HCT116 (cell line): ENCODE data around the gene SRF. TPM values are rescaled to one million over a fixed set of nuclear protein-coding genes. Genes with fewer than 3 reads are reported as not detected.

Source experiments
- ATAC-seq: fragments of 200-7000 bp; cut with Tn5 transposase; 2 replicates; pipeline ENCODE4 v1.9.1; 2020; ENCODE audit warnings: mild to moderate bottlenecking, moderate library complexity
- BruUV-seq: library from RNA; stranded (reverse); fragments of 400-500 nt; replicated peaks from 2 replicates; lab custom pipeline; 2021; lab: Mats Ljungman, UMichigan
- CTCF ChIA-PET: fragments of 300-600 bp; sonication (Branson Sonifier 250); formaldehyde crosslinking; loops from one replicate; lab custom pipeline; 2021; ENCODE audit warnings: antibody characterized with exemption; lab: Charles Lee
- POLR2A ChIA-PET: fragments of 300-600, 350-600 bp; sonication (Branson Sonifier 250); formaldehyde crosslinking; loops from one replicate; lab custom pipeline; 2021; ENCODE audit warnings: antibody characterized with exemption; lab: Charles Lee
- RAD21 ChIA-PET, 2 experiments: fragments of 300-600 bp; sonication (Branson Sonifier 250); formaldehyde crosslinking; loops; one replicate each; lab custom pipeline; 2023; ENCODE audit warnings: low total read pairs in 2 of 2; ENCODE audit not compliant: uncharacterized antibody in 2 of 2, unreplicated experiment in 2 of 2, low non-redundant PET in 1 of 2; lab: Charles Lee
- DNase-seq: peaks from one replicate; pipeline ENCODE4 v3.0.0-alpha.2; 2010; ENCODE audit warnings: low read depth, low spot score
- H2AFZ ChIP-seq: fragments of 200-600 bp; shearing (Covaris generic), sonication (generic); 2 replicates; pipeline ENCODE4 v1.6.1; 2017; ENCODE audit warnings: low read depth, mixed run types, mixed read lengths, antibody characterized with exemption, low read length; ENCODE audit not compliant: poor library complexity, severe bottlenecking
- H3K27ac ChIP-seq: 2 replicates; pipeline ENCODE4 v1.5.1; 2012; ENCODE audit warnings: low read depth, low read length
- H3K27me3 ChIP-seq: fragments of 200-600 bp; sonication (generic); 2 replicates; pipeline ENCODE4 v1.6.1; 2016; ENCODE audit warnings: mixed run types, low read length, mixed read lengths; ENCODE audit not compliant: insufficient read depth
- H3K36me3 ChIP-seq, 2 experiments: fragments of 200-500 bp in 1 of 2; fragments of 200-600 bp in 1 of 2; sonication (Bioruptor generic) in 1 of 2; sonication (generic) in 1 of 2; 2 replicates each; pipeline versions ENCODE4 v1.5.1 to v1.6.1; 2014 to 2016; ENCODE audit warnings: low read length in 2 of 2, inconsistent platforms in 1 of 2, mixed read lengths in 1 of 2, mixed run types in 1 of 2; ENCODE audit not compliant: insufficient read depth in 2 of 2, control insufficient read depth in 1 of 2
- H3K4me1 ChIP-seq, 2 experiments: fragments of 200-600 bp in 1 of 2; sonication (generic) in 1 of 2; 2 replicates each; pipeline versions ENCODE4 v1.5.1 to v1.6.1; 2012 to 2017; ENCODE audit warnings: low read length in 2 of 2, inconsistent platforms in 1 of 2, mild to moderate bottlenecking in 1 of 2, mixed read lengths in 1 of 2, mixed run types in 1 of 2, moderate library complexity in 1 of 2; ENCODE audit not compliant: insufficient read depth in 2 of 2, control insufficient read depth in 1 of 2
- H3K4me2 ChIP-seq: fragments of 200-600 bp; sonication (generic); 2 replicates; pipeline ENCODE4 v1.6.1; 2017; ENCODE audit warnings: mixed run types, low read length, mixed read lengths
- H3K4me3 ChIP-seq, 2 experiments: fragments of 200-600 bp in 1 of 2; sonication (generic) in 1 of 2; replicated peaks in 1 of 2; 2 replicates each; pipeline ENCODE4 v1.5.1; 2011 to 2016; ENCODE audit warnings: low read length in 2 of 2, control low read depth in 1 of 2, low read depth in 1 of 2, mild to moderate bottlenecking in 1 of 2, mixed read lengths in 1 of 2, mixed run types in 1 of 2
- H3K79me2 ChIP-seq: fragments of 200-600 bp; sonication (generic); 2 replicates; pipeline ENCODE4 v1.6.1; 2017; ENCODE audit warnings: mild to moderate bottlenecking, mixed run types, low read length, moderate library complexity, mixed read lengths; ENCODE audit not compliant: insufficient read depth
- H3K9ac ChIP-seq: fragments of 200-600 bp; sonication (generic); 2 replicates; pipeline ENCODE4 v1.6.1; 2016; ENCODE audit warnings: low read length, mixed read lengths
- H3K9me2 ChIP-seq: fragments of 200-600 bp; sonication (generic), shearing (Covaris generic); 2 replicates; pipeline ENCODE4 v1.6.1; 2017; ENCODE audit warnings: mixed run types, mild to moderate bottlenecking, moderate library complexity; ENCODE audit not compliant: insufficient read depth
- H3K9me3 ChIP-seq, 2 experiments: fragments of 200-500 bp in 1 of 2; fragments of 200-600 bp in 1 of 2; sonication (Bioruptor generic) in 1 of 2; sonication (generic) in 1 of 2; 2 replicates each; pipeline ENCODE4 v1.6.1; 2014 to 2017; ENCODE audit warnings: low read length in 2 of 2, mixed read lengths in 2 of 2, inconsistent platforms in 1 of 2, low read depth in 1 of 2, mild to moderate bottlenecking in 1 of 2, mixed run types in 1 of 2, moderate library complexity in 1 of 2; ENCODE audit not compliant: control insufficient read depth in 1 of 2, insufficient read depth in 1 of 2
- H4K20me1 ChIP-seq: fragments of 200-600 bp; sonication (generic), shearing (Covaris generic); 2 replicates; pipeline ENCODE4 v1.6.1; 2017; ENCODE audit warnings: mixed run types, mild to moderate bottlenecking, moderate library complexity; ENCODE audit not compliant: insufficient read depth
- CBX3 ChIP-seq: IDR thresholded peaks from 2 replicates; pipeline ENCODE4 v1.6.1; 2012; ENCODE audit warnings: low read depth
- ELF1 ChIP-seq: IDR thresholded peaks from 2 replicates; pipeline ENCODE4 v1.6.1; 2012; ENCODE audit warnings: low read depth, borderline replicate concordance
- EZH2 ChIP-seq: fragments of 200-600 bp; sonication (generic); IDR thresholded peaks from 2 replicates; pipeline ENCODE4 v1.6.1; 2017; ENCODE audit warnings: antibody characterized with exemption, mixed run types
- EZH2phosphoT487 ChIP-seq: fragments of 200-600 bp; IDR thresholded peaks from 2 replicates; pipeline ENCODE4 v1.6.1; 2018; ENCODE audit warnings: antibody characterized with exemption, borderline replicate concordance
- FOSL1 ChIP-seq: IDR thresholded peaks from 2 replicates; pipeline ENCODE4 v1.6.1; 2012; ENCODE audit warnings: low read depth
- JUND ChIP-seq: IDR thresholded peaks from 2 replicates; pipeline ENCODE4 v1.6.1; 2012
- POLR2A ChIP-seq: IDR thresholded peaks from 2 replicates; pipeline ENCODE4 v1.7.0; 2011; ENCODE audit warnings: borderline replicate concordance; ENCODE audit not compliant: insufficient read depth, insufficient read length; ENCODE audit errors: extremely low read depth
- POLR2AphosphoS5 ChIP-seq: IDR thresholded peaks from 2 replicates; pipeline ENCODE4 v1.6.1; 2011; ENCODE audit warnings: mild to moderate bottlenecking, low read depth, low read length, moderate library complexity
- SIN3A ChIP-seq: IDR thresholded peaks from 2 replicates; pipeline ENCODE4 v1.6.1; 2012; ENCODE audit warnings: low read depth
- SRF ChIP-seq: IDR thresholded peaks from 2 replicates; pipeline ENCODE4 v1.6.1; 2012; ENCODE audit warnings: low read depth
- TCF7L2 ChIP-seq: IDR thresholded peaks from 2 replicates; pipeline ENCODE4 v1.7.0; 2011; ENCODE audit warnings: borderline replicate concordance, inconsistent platforms; ENCODE audit not compliant: insufficient read depth, insufficient read length; ENCODE audit errors: extremely low read depth
- YY1 ChIP-seq: IDR thresholded peaks from 2 replicates; pipeline ENCODE4 v1.6.1; 2011; ENCODE audit warnings: low read length, low read depth, moderate library complexity, mild to moderate bottlenecking; ENCODE audit not compliant: insufficient replicate concordance; ENCODE audit errors: extremely low read depth
- ZNF274 ChIP-seq: fragments of 200-500 bp; sonication (Bioruptor generic); IDR thresholded peaks from 2 replicates; pipeline ENCODE4 v1.6.1; 2014; ENCODE audit warnings: mild to moderate bottlenecking, low read depth, low read length, inconsistent platforms
- intact Hi-C: fragments of 100-400 bp; cut with micrococcal nuclease; formaldehyde crosslinking; loops from 2 replicates; pipeline ENCODE4 v1.10.0; 2022
- total RNA-seq: library from RNA; stranded (reverse); gene quantifications from one replicate; pipeline ENCODE4 v1.2.1, GENCODE V29; 2021; ENCODE audit not compliant: unreplicated experiment
- TF ChIP-seq, protein P1 (sequence below): IDR thresholded peaks from 2 replicates; pipeline ENCODE4 v1.6.1; 2012
- TF ChIP-seq, protein P2 (sequence below): IDR thresholded peaks from 2 replicates; pipeline ENCODE4 v1.6.1; 2012
- TF ChIP-seq, protein P3 (sequence below): IDR thresholded peaks from 2 replicates; pipeline ENCODE4 v1.6.1; 2012; ENCODE audit warnings: low read depth

Gene SRF
- total RNA-seq, 1 experiment from 2014 or later, result 28.1 TPM

DNA sequence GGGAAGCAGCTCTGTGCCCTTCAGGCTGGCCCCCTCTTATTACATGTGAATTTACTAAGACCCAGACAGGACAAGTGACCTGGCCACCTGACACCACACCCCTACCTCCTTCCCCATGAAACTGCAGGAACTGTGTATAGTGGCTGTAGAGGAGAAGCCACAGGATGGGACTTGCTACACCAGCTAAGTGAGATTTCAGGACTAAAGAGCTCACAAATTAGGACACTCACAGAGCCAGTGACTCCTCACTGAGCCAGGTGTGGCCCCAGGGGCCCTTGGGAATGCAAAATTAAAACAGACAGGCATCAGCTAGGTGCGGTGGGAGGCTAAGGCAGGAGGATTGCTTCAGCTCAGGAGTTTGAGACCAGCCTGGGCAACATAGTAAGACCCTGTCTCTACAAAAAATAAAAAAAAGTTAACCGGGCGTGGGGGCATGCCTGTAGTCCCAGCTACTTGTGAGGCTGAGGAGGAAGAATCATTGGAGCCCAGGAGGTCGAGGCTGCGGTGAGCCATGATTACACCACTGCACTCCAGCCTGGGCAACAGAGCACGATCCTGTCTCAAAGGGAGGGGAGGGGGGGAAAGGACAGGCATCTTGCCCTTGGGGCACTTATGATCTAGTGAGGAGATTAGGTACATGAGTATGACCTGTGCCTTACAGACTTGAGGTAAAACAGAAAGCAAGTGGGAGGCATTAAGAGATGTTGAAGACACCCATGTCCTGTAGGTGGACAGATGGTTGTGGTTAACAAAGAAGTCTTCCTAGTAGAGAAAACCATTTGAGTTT lies 23.2 kb upstream of the SRF start:
- Histone ChIP-seq H3K9me2 (no peaks in the 10 kb centered on the region), H3K79me2 (no peaks in the 10 kb centered on the region), H2AFZ (no peak overlapping the region), H3K4me1 (peaks cover 3 to 9% of the 10 kb centered on the region in 2 experiments; a peak in 1 of 4 replicates), H3K9me3 (no peaks in the 10 kb centered on the region), H3K27me3 (no peaks in the 10 kb centered on the region), H4K20me1 (no peaks in the 10 kb centered on the region), H3K4me3 (no peak overlapping the region), H3K4me2 (no peak overlapping the region), H3K36me3 (peaks cover 0 to 10% of the 10 kb centered on the region in 2 experiments; a peak in 1 of 4 replicates), H3K27ac (no peak overlapping the region), H3K9ac (no peak overlapping the region)
- POLR2A ChIA-PET, result no interaction called here
- RAD21 ChIA-PET, result no interaction called here
- TF ChIP-seq ELF1 (no peak), ZNF274 (no peak), CBX3 (no peak), POLR2A (no peak), POLR2AphosphoS5 (no peak), TCF7L2 (no peak)
- TF ChIP-seq, protein P1, sequence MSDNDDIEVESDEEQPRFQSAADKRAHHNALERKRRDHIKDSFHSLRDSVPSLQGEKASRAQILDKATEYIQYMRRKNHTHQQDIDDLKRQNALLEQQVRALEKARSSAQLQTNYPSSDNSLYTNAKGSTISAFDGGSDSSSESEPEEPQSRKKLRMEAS, result no peak
- TF ChIP-seq, protein P2, sequence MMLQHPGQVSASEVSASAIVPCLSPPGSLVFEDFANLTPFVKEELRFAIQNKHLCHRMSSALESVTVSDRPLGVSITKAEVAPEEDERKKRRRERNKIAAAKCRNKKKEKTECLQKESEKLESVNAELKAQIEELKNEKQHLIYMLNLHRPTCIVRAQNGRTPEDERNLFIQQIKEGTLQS, result no peak
- no peak for ATAC-seq
- CTCF ChIA-PET, result no interaction called here
- DNase-seq, result no peak
- intact Hi-C loops, result no loop called here
- BruUV-seq, result no TSS peak

DNA sequence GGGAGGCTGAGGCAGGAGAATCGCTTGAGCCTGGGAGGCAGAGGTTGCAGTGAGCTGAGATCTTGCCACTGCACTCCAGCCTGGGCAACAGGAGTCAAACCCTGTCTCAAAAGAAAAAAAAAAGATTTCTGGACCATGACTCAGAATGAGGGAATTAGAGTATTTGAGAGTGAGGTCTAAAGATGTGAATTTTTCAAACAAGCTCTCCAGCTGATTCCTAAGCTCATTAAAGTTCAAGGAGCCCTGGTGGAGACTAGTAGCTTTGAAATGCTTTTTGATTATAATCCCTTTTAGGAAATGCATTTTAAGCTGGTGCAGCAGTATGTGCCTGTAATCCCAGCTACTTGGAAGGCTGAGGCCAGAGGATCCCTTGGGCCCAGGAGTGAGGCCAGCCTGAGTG lies 21.8 kb upstream of the SRF start:
- Histone ChIP-seq H3K4me3 (no peak overlapping the region), H3K36me3 (peaks cover 0 to 10% of the 10 kb centered on the region in 2 experiments; a peak in 1 of 4 replicates), H3K4me1 (no peaks in the 10 kb centered on the region), H3K27ac (no peak overlapping the region), H3K9me3 (no peaks in the 10 kb centered on the region), H3K9me2 (no peaks in the 10 kb centered on the region), H4K20me1 (no peaks in the 10 kb centered on the region), H3K79me2 (no peaks in the 10 kb centered on the region), H3K9ac (no peak overlapping the region), H2AFZ (no peak overlapping the region), H3K4me2 (no peak overlapping the region), H3K27me3 (no peaks in the 10 kb centered on the region)
- no peak for ATAC-seq
- BruUV-seq, result no TSS peak
- ChIA-PET POLR2A (no interaction called here), RAD21 (interaction anchor here in 1 of 2 experiments (0.6 kb wide), 1 partner anchor 154 kb away, joined by 3 read pairs; no protein-coding TSS in a partner anchor), CTCF (no interaction called here)
- DNase-seq, result no peak
- intact Hi-C loops, result no loop called here
- TF ChIP-seq SRF, result no peak
- TF ChIP-seq, protein P3, sequence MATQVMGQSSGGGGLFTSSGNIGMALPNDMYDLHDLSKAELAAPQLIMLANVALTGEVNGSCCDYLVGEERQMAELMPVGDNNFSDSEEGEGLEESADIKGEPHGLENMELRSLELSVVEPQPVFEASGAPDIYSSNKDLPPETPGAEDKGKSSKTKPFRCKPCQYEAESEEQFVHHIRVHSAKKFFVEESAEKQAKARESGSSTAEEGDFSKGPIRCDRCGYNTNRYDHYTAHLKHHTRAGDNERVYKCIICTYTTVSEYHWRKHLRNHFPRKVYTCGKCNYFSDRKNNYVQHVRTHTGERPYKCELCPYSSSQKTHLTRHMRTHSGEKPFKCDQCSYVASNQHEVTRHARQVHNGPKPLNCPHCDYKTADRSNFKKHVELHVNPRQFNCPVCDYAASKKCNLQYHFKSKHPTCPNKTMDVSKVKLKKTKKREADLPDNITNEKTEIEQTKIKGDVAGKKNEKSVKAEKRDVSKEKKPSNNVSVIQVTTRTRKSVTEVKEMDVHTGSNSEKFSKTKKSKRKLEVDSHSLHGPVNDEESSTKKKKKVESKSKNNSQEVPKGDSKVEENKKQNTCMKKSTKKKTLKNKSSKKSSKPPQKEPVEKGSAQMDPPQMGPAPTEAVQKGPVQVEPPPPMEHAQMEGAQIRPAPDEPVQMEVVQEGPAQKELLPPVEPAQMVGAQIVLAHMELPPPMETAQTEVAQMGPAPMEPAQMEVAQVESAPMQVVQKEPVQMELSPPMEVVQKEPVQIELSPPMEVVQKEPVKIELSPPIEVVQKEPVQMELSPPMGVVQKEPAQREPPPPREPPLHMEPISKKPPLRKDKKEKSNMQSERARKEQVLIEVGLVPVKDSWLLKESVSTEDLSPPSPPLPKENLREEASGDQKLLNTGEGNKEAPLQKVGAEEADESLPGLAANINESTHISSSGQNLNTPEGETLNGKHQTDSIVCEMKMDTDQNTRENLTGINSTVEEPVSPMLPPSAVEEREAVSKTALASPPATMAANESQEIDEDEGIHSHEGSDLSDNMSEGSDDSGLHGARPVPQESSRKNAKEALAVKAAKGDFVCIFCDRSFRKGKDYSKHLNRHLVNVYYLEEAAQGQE, result no peak
- no peak for TF ChIP-seq EZH2phosphoT487
- no peak for TF ChIP-seq CBX3
- TF ChIP-seq POLR2AphosphoS5, result no peak
- no peak for TF ChIP-seq EZH2
- no peak for TF ChIP-seq YY1
- no peak for TF ChIP-seq ZNF274
- TF ChIP-seq, protein P2, result no peak
- TF ChIP-seq TCF7L2, result no peak
- TF ChIP-seq SIN3A, result no peak
- TF ChIP-seq JUND, result no peak
- no peak for TF ChIP-seq FOSL1
